Testis (tissue), 2 donors: ENCODE data around the gene CCDC117.

Source experiments
- POLR2A ChIP-seq: fragments of 450-650 bp; IDR thresholded peaks from one replicate; pipeline ENCODE4 v1.6.1; 2017; ENCODE audit warnings: antibody characterized with exemption, mild to moderate bottlenecking, moderate library complexity
- TF ChIP-seq, protein P1 (sequence below), 3 experiments: fragments of 450-650 bp in 2 of 3; fragments of 200-600 bp in 1 of 3; sonication (generic) in 1 of 3; IDR thresholded peaks; one replicate each; pipeline ENCODE4 v1.5.1; 2016 to 2019; ENCODE audit warnings: antibody characterized with exemption in 3 of 3, mild to moderate bottlenecking in 2 of 3, moderate library complexity in 1 of 3

DNA sequence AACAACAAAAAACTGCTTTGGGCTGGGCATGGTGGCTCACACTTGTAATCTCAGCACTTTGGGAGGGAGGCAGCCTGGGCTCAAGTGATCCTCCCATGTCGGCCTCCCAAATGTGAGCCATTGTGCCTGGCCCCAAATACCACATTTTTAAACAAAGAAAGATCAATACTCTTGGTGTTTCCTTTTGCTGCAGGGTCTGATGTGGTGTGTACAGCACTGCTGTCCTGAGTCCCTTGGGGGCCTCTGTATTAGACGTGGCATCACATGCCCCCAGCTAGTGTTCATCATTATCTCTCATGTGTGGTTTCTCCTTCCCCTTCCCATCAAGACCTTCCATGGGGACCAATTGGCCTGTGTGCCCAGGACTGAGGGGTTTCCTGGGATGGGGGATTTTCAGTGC is 48.4 kb downstream of the CCDC117 start:
- no peak for TF ChIP-seq POLR2A
- TF ChIP-seq, protein P1, sequence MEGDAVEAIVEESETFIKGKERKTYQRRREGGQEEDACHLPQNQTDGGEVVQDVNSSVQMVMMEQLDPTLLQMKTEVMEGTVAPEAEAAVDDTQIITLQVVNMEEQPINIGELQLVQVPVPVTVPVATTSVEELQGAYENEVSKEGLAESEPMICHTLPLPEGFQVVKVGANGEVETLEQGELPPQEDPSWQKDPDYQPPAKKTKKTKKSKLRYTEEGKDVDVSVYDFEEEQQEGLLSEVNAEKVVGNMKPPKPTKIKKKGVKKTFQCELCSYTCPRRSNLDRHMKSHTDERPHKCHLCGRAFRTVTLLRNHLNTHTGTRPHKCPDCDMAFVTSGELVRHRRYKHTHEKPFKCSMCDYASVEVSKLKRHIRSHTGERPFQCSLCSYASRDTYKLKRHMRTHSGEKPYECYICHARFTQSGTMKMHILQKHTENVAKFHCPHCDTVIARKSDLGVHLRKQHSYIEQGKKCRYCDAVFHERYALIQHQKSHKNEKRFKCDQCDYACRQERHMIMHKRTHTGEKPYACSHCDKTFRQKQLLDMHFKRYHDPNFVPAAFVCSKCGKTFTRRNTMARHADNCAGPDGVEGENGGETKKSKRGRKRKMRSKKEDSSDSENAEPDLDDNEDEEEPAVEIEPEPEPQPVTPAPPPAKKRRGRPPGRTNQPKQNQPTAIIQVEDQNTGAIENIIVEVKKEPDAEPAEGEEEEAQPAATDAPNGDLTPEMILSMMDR (IDR thresholded peaks at IDR 0.05), result no peak
